Skeletal muscle satellite cell (primary cell): ENCODE measurements around the gene CASP14.
A peak's percentile ranks its signal among the peaks of the same experiment; 100 is the strongest.

ENCODE experiments used
- H3K27me3 ChIP-seq: 2 replicates; pipeline ENCODE4 v1.7.0; 2013; ENCODE audit warnings: low read length; ENCODE audit not compliant: control insufficient read depth, insufficient read depth
- H3K36me3 ChIP-seq: 2 replicates; pipeline ENCODE4 v1.7.0; 2013; ENCODE audit warnings: mild to moderate bottlenecking, control low read depth, low read length; ENCODE audit not compliant: insufficient read depth
- H3K4me1 ChIP-seq: 2 replicates; pipeline ENCODE4 v1.7.0; 2013; ENCODE audit warnings: low read length; ENCODE audit not compliant: control insufficient read depth, insufficient read depth
- H3K4me2 ChIP-seq: 2 replicates; pipeline ENCODE4 v1.7.0; 2013; ENCODE audit warnings: mild to moderate bottlenecking, low read length
- H3K4me3 ChIP-seq: 2 replicates; pipeline ENCODE4 v1.7.0; 2013; ENCODE audit warnings: low read length
- H3K9ac ChIP-seq: 2 replicates; pipeline ENCODE4 v1.7.0; 2013; ENCODE audit warnings: mild to moderate bottlenecking, low read depth, low read length, moderate library complexity
- H3K9me3 ChIP-seq: replicated peaks from 2 replicates; pipeline ENCODE4 v1.7.0; 2013; ENCODE audit warnings: mild to moderate bottlenecking, control low read depth, low read length

The CASP14 gene

GRCh38 chr19:15101479-15102082 is 52.3 kb downstream of the CASP14 start:
- Histone ChIP-seq H3K4me1 (peaks cover 2% of the 10 kb centered on the region), H3K9ac (no peak overlapping the region)

GRCh38 chr19:15104003-15104402 is 54.7 kb downstream of the CASP14 start:
- H3K4me2 ChIP-seq: no peak overlapping the region
- H3K9me3 ChIP-seq: no peaks in the 10 kb centered on the region
- H3K9ac ChIP-seq: no peak overlapping the region
- peaks cover 14% of the 10 kb centered on the region for H3K4me1 ChIP-seq
- no peak overlapping the region for H3K4me3 ChIP-seq
- no peaks in the 10 kb centered on the region for H3K27me3 ChIP-seq
- peaks cover 1% of the 10 kb centered on the region for H3K36me3 ChIP-seq

More at GRCh38 chr19:15101479-15102082, 52.3 kb downstream of the CASP14 start:
- Histone ChIP-seq H3K4me3 (no peak overlapping the region), H3K9me3 (no peaks in the 10 kb centered on the region), H3K36me3 (no peaks in the 10 kb centered on the region), H3K4me2 (no peak overlapping the region), H3K27me3 (no peaks in the 10 kb centered on the region)

GRCh38 chr19:15104411-15104810 is 55.1 kb downstream of the CASP14 start:
- no peaks in the 10 kb centered on the region for H3K27me3 ChIP-seq
- H3K9me3 ChIP-seq: no peaks in the 10 kb centered on the region
- peaks cover 5% of the 10 kb centered on the region for H3K36me3 ChIP-seq
- peaks cover 14% of the 10 kb centered on the region for H3K4me1 ChIP-seq
- no peak overlapping the region for H3K4me3 ChIP-seq
- no peak overlapping the region for H3K4me2 ChIP-seq
- no peak overlapping the region for H3K9ac ChIP-seq

- Histone ChIP-seq H3K9ac (no peak overlapping the region), H3K4me2 (no peak overlapping the region), H3K4me1 (peaks cover 14% of the 10 kb centered on the region), H3K36me3 (peaks cover 9% of the 10 kb centered on the region), H3K27me3 (no peaks in the 10 kb centered on the region), H3K4me3 (no peak overlapping the region), H3K9me3 (no peaks in the 10 kb centered on the region)
Observed at GRCh38 chr19:15105044-15105443, 55.8 kb downstream of the CASP14 start.

- H3K27me3 ChIP-seq: no peaks in the 10 kb centered on the region
- H3K4me2 ChIP-seq: peak within 1 kb of the TSS; percentile 93
- peaks cover 32% of the 10 kb centered on the region for H3K36me3 ChIP-seq
- peak within 1 kb of the TSS; percentile 91 for H3K4me3 ChIP-seq
- no peaks in the 10 kb centered on the region for H3K9me3 ChIP-seq
- H3K9ac ChIP-seq: peak within 1 kb of the TSS; percentile 98
- peaks cover 14% of the 10 kb centered on the region for H3K4me1 ChIP-seq
Observed at GRCh38 chr19:15107061-15108010, 58.1 kb downstream of the CASP14 start, which contains the start of gene SYDE1. Gene SYDE1, plus strand, starts transcription at chr19:15107401. Its CDS starts 33 bp downstream, at chr19:15107434.
